DOHH2 (cell line): ENCODE data around the gene SLC24A5.

Experiments
- H3F3A ChIP-seq: fragments of 200-600 bp; sonication (generic), shearing (Covaris generic); 2 replicates; pipeline ENCODE4 v1.6.0; 2016; ENCODE audit warnings: antibody characterized with exemption, mild to moderate bottlenecking; ENCODE audit not compliant: control insufficient read depth, insufficient read depth
- H3K27ac ChIP-seq: fragments of 200-600 bp; sonication (generic); 2 replicates; pipeline ENCODE4 v1.5.1; 2014; ENCODE audit warnings: low read depth, mild to moderate bottlenecking, low read length, moderate library complexity
- H3K27me3 ChIP-seq: fragments of 200-600 bp; sonication (generic); 2 replicates; pipeline ENCODE4 v1.6.1; 2014; ENCODE audit warnings: mild to moderate bottlenecking, low read length, mixed read lengths; ENCODE audit not compliant: control insufficient read depth
- H3K36me3 ChIP-seq: fragments of 200-600 bp; sonication (generic); 2 replicates; pipeline ENCODE4 v1.6.1; 2014; ENCODE audit warnings: mild to moderate bottlenecking, low read length, moderate library complexity, mixed read lengths; ENCODE audit not compliant: control insufficient read depth
- H3K4me1 ChIP-seq: fragments of 200-600 bp; sonication (generic); 2 replicates; pipeline ENCODE4 v1.6.1; 2014; ENCODE audit warnings: mild to moderate bottlenecking, low read length, mixed read lengths; ENCODE audit not compliant: control insufficient read depth
- H3K4me2 ChIP-seq: fragments of 200-600 bp; sonication (generic); 2 replicates; pipeline ENCODE4 v1.6.0; 2014; ENCODE audit warnings: mild to moderate bottlenecking, low read length, moderate library complexity
- H3K4me3 ChIP-seq: fragments of 200-600 bp; sonication (generic); 2 replicates; pipeline ENCODE4 v1.5.1; 2014; ENCODE audit warnings: mild to moderate bottlenecking, low read length, mixed read lengths
- H3K79me2 ChIP-seq: fragments of 200-600 bp; sonication (generic); 2 replicates; pipeline ENCODE4 v1.6.1; 2014; ENCODE audit warnings: mild to moderate bottlenecking, low read length, mixed read lengths; ENCODE audit not compliant: control insufficient read depth
- H3K9me2 ChIP-seq: fragments of 200-600 bp; sonication (generic); replicated peaks from 2 replicates; pipeline ENCODE4 v1.6.1; 2014; ENCODE audit warnings: mild to moderate bottlenecking, low read length, mixed read lengths; ENCODE audit not compliant: control insufficient read depth
- H3K9me3 ChIP-seq: fragments of 200-600 bp; sonication (generic); 2 replicates; pipeline ENCODE4 v1.6.1; 2014; ENCODE audit warnings: antibody characterized with exemption, low read length, mixed read lengths; ENCODE audit not compliant: control insufficient read depth, insufficient read depth
- H4K20me1 ChIP-seq: fragments of 200-600 bp; sonication (generic); 2 replicates; pipeline ENCODE4 v1.6.0; 2014; ENCODE audit warnings: low read depth, mild to moderate bottlenecking, antibody characterized with exemption, low read length, moderate library complexity; ENCODE audit not compliant: control insufficient read depth, insufficient read depth
- CTCF ChIP-seq: fragments of 200-600 bp; sonication (generic); IDR thresholded peaks from one replicate; pipeline ENCODE4 v1.5.1; 2014; ENCODE audit warnings: antibody characterized with exemption, mild to moderate bottlenecking, low read depth, low read length; ENCODE audit not compliant: poor library complexity, severe bottlenecking
- EZH2phosphoT487 ChIP-seq: fragments of 200-600 bp; sonication (generic); IDR thresholded peaks from 2 replicates; pipeline ENCODE4 v1.6.1; 2017; ENCODE audit warnings: borderline replicate concordance, mild to moderate bottlenecking, antibody characterized with exemption, low read length, moderate library complexity, mixed read lengths

Gene SLC24A5

GRCh38 chr15:48120745-48121144 is at the start of gene SLC24A5:
Gene SLC24A5 (plus strand): TSS chr15:48120990. CDS start chr15:48121045, 55 bp downstream.
- Histone ChIP-seq H3K9me3 (no peaks in the 10 kb centered on the region), H3K36me3 (no peaks in the 10 kb centered on the region), H3K79me2 (no peaks in the 10 kb centered on the region), H3K27me3 (no peaks in the 10 kb centered on the region), H3K4me3 (no peak within 1 kb of the TSS), H3K9me2 (no peaks in the 10 kb centered on the region), H3K27ac (no peak within 1 kb of the TSS), H3K4me1 (no peaks in the 10 kb centered on the region), H3K4me2 (no peak within 1 kb of the TSS), H3F3A (no peaks in the 10 kb centered on the region), H4K20me1 (no peaks in the 10 kb centered on the region)
- TF ChIP-seq EZH2phosphoT487 (no peak), CTCF (no peak)

GRCh38 chr15:48072941-48073340 is 47.8 kb upstream of the SLC24A5 start:
- TF ChIP-seq EZH2phosphoT487 (no peak), CTCF (no peak)
- Histone ChIP-seq H4K20me1 (no peaks in the 10 kb centered on the region), H3K9me3 (no peaks in the 10 kb centered on the region), H3K79me2 (no peaks in the 10 kb centered on the region), H3K9me2 (no peaks in the 10 kb centered on the region), H3K27ac (no peak overlapping the region), H3K27me3 (no peaks in the 10 kb centered on the region), H3K4me1 (no peaks in the 10 kb centered on the region), H3K4me2 (no peak overlapping the region), H3K36me3 (no peaks in the 10 kb centered on the region), H3K4me3 (no peak overlapping the region), H3F3A (no peaks in the 10 kb centered on the region)

GRCh38 chr15:48073881-48074280 is 46.9 kb upstream of the SLC24A5 start:
- Histone ChIP-seq H3K4me1 (no peaks in the 10 kb centered on the region), H3K36me3 (no peaks in the 10 kb centered on the region)
- TF ChIP-seq CTCF (no peak), EZH2phosphoT487 (no peak)

GRCh38 chr15:48076454-48076853 is 44.3 kb upstream of the SLC24A5 start:
- Histone ChIP-seq H3F3A (no peaks in the 10 kb centered on the region), H3K79me2 (no peaks in the 10 kb centered on the region), H3K4me2 (no peak overlapping the region), H3K4me3 (no peak overlapping the region), H3K27ac (no peak overlapping the region), H3K36me3 (no peaks in the 10 kb centered on the region), H3K9me2 (no peaks in the 10 kb centered on the region), H3K9me3 (no peaks in the 10 kb centered on the region), H3K27me3 (no peaks in the 10 kb centered on the region), H3K4me1 (no peaks in the 10 kb centered on the region), H4K20me1 (no peaks in the 10 kb centered on the region)
- TF ChIP-seq EZH2phosphoT487 (no peak), CTCF (no peak)

More at GRCh38 chr15:48073881-48074280, 46.9 kb upstream of the SLC24A5 start:
- Histone ChIP-seq H3K4me3 (no peak overlapping the region), H3K9me3 (no peaks in the 10 kb centered on the region), H4K20me1 (no peaks in the 10 kb centered on the region), H3F3A (no peaks in the 10 kb centered on the region), H3K27ac (no peak overlapping the region), H3K4me2 (no peak overlapping the region), H3K27me3 (no peaks in the 10 kb centered on the region), H3K79me2 (no peaks in the 10 kb centered on the region), H3K9me2 (no peaks in the 10 kb centered on the region)
